GM19452 (cell line): ENCODE measurements around the gene SLITRK2.

Source experiments
- ATAC-seq: cut with Tn5 transposase; IDR thresholded peaks from one replicate; pipeline ENCODE4 v1.9.1; 2021; ENCODE audit not compliant: unreplicated experiment

Gene SLITRK2

GRCh38 chrX:145853181-145853580, 35.6 kb downstream of the SLITRK2 start:
- ATAC-seq, result no peak

DNA sequence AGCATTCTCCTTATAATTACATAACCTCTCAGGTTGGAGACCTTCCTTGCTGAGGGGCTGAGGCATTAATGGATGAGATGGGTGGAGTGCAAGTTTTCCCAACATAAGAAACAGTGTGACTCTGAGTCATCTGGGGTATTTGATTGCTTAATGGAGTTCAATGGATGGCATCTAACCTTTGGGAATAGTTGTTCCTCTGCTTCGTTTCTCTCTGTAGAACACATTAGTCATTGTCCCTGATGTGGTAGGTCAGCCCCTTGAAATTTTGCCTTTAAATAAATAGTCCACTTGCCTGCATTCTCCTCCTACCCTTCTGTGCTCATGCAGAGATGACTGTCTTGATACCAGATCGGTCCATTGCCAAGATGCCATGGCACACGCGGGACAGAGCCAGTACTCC, 38.6 kb downstream of the SLITRK2 start:
- ATAC-seq, result no peak

- no peak for ATAC-seq
Observed at GRCh38 chrX:145861818-145862217, 44.2 kb downstream of the SLITRK2 start.

GRCh38 chrX:145865082-145865481, 47.5 kb downstream of the SLITRK2 start:
- no peak for ATAC-seq
